ENCODE data around the gene AFF2. TPM values are rescaled to one million over a fixed set of nuclear protein-coding genes. Genes with fewer than 3 reads are reported as not detected.

AFF2 gene
- total and polyA plus RNA-seq, 12 donors = 0.07 to 17.9 (median 1.7) TPM

- intact Hi-C loops (cut with DNase I) = no loop called here
- Histone ChIP-seq H3K36me3 (replicated peaks in 1 of 2) (no peaks in the 10 kb centered on the region), H3K27me3 (no peaks in the 10 kb centered on the region), H3K9me3 (replicated peaks in 1 of 3) (no peaks in the 10 kb centered on the region), H3K4me3 (no peak overlapping the region), H3K4me1 (replicated peaks in 1 of 2) (no peaks in the 10 kb centered on the region), H3K27ac (no peak overlapping the region)
- no peak for DNase-seq
- TF ChIP-seq POLR2A (IDR thresholded peaks at IDR 0.05) = no peak
- no peak for TF ChIP-seq CTCF (IDR thresholded peaks at IDR 0.05)
- 35 to 92% (median 61%) methylated on average over 3 to 4 of the region's 4 CpGs for WGBS, 4 donors
These were observed 336.3 kb downstream of the AFF2 start for GRCh38 chrX:148836741-148837140.

GRCh38 chrX:148850631-148851030, 350.2 kb downstream of the AFF2 start:
- WGBS, 4 donors = 67 to 81% (median 74%) methylated on average over 1 of the region's 1 CpG
- no peak overlapping the region for H3K27ac ChIP-seq
- H3K36me3 ChIP-seq (replicated peaks in 1 of 2) = no peaks in the 10 kb centered on the region
- no peaks in the 10 kb centered on the region for H3K27me3 ChIP-seq
- no peaks in the 10 kb centered on the region for H3K4me1 ChIP-seq (replicated peaks in 1 of 2)
- intact Hi-C loops (cut with DNase I) = no loop called here
- no peak for TF ChIP-seq CTCF (IDR thresholded peaks at IDR 0.05)
- no peak for DNase-seq
- no peaks in the 10 kb centered on the region for H3K9me3 ChIP-seq (replicated peaks in 1 of 3)
- H3K4me3 ChIP-seq = no peak overlapping the region

GRCh38 chrX:148854306-148854705, 353.9 kb downstream of the AFF2 start:
- H3K36me3 ChIP-seq (replicated peaks in 1 of 2) = no peaks in the 10 kb centered on the region
- intact Hi-C loops (cut with DNase I) = no loop called here
- H3K27ac ChIP-seq = no peak overlapping the region
- no peaks in the 10 kb centered on the region for H3K27me3 ChIP-seq
- H3K9me3 ChIP-seq (replicated peaks in 1 of 3) = no peaks in the 10 kb centered on the region
- WGBS, 4 donors = 38 to 51% (median 45%) methylated on average over 4 of the region's 4 CpGs
- no peaks in the 10 kb centered on the region for H3K4me1 ChIP-seq (replicated peaks in 1 of 2)
- TF ChIP-seq POLR2A (IDR thresholded peaks at IDR 0.05) = no peak
- no peak for TF ChIP-seq CTCF (IDR thresholded peaks at IDR 0.05)
- no peak for DNase-seq
- no peak overlapping the region for H3K4me3 ChIP-seq

- 21 to 38% (median 30%) methylated on average over 1 of the region's 1 CpG for WGBS, 4 donors
- H3K27me3 ChIP-seq = no peaks in the 10 kb centered on the region
These were observed 356.1 kb downstream of the AFF2 start for GRCh38 chrX:148856505-148856904.

More at GRCh38 chrX:148856505-148856904, 356.1 kb downstream of the AFF2 start:
- no peak for DNase-seq
- Histone ChIP-seq H3K27ac (no peak overlapping the region), H3K4me3 (no peak overlapping the region), H3K36me3 (replicated peaks in 1 of 2) (no peaks in the 10 kb centered on the region), H3K4me1 (replicated peaks in 1 of 2) (no peaks in the 10 kb centered on the region), H3K9me3 (replicated peaks in 1 of 3) (no peaks in the 10 kb centered on the region)
- TF ChIP-seq CTCF (IDR thresholded peaks at IDR 0.05) (no peak), POLR2A (IDR thresholded peaks at IDR 0.05) (no peak)
- intact Hi-C loops (cut with DNase I) = no loop called here
